HepG2 (cell line): ENCODE measurements around the gene ASPHD1. TPM values are rescaled to one million over a fixed set of nuclear protein-coding genes. Genes with fewer than 3 reads are reported as not detected.

ENCODE experiments used
- ATF7 ChIP-seq, 2 experiments: fragments of 450-650 bp in 1 of 2; sonication (generic) in 1 of 2; formaldehyde crosslinking in 1 of 2; IDR thresholded peaks; 2 replicates each; pipeline versions ENCODE4 v1.4.0 to v1.6.1; 2016 to 2020; ENCODE audit warnings: antibody characterized with exemption in 1 of 2, mild to moderate bottlenecking in 1 of 2, missing genetic modification reagents in 1 of 2
- BATF2 ChIP-seq: sonication (generic); formaldehyde crosslinking; IDR thresholded peaks from 2 replicates; pipeline ENCODE4 v1.8.0; 2022; ENCODE audit warnings: mild to moderate bottlenecking, missing genetic modification reagents, moderate library complexity
- CBFB ChIP-seq: sonication (generic); formaldehyde crosslinking; IDR thresholded peaks from 2 replicates; pipeline ENCODE4 v1.4.0; 2020; ENCODE audit warnings: missing genetic modification reagents
- CC2D1A ChIP-seq: sonication (generic); formaldehyde crosslinking; IDR thresholded peaks from 2 replicates; pipeline ENCODE4 v1.8.1; 2023; ENCODE audit warnings: mild to moderate bottlenecking, missing genetic modification reagents
- GPBP1L1 ChIP-seq: sonication (generic); formaldehyde crosslinking; IDR thresholded peaks from 2 replicates; pipeline ENCODE4 v1.5.0; 2020; ENCODE audit warnings: mild to moderate bottlenecking, missing genetic modification reagents
- JUNB ChIP-seq: sonication (generic); formaldehyde crosslinking; IDR thresholded peaks from 2 replicates; pipeline ENCODE4 v1.8.0; 2022; ENCODE audit warnings: missing genetic modification reagents, mild to moderate bottlenecking, borderline replicate concordance
- POLR2AphosphoS5 ChIP-seq: IDR thresholded peaks from 2 replicates; pipeline ENCODE4 v1.6.1; 2012; ENCODE audit warnings: low read depth, low read length
- SIX1 ChIP-seq: sonication (generic); formaldehyde crosslinking; IDR thresholded peaks from 2 replicates; pipeline ENCODE4 v1.4.0; 2020; ENCODE audit warnings: missing genetic modification reagents, borderline replicate concordance
- SMARCE1 ChIP-seq: fragments of 450-650 bp; IDR thresholded peaks from 2 replicates; pipeline ENCODE4 v1.6.1; 2017; ENCODE audit warnings: borderline replicate concordance
- TBP ChIP-seq: sonication (generic); formaldehyde crosslinking; IDR thresholded peaks from 2 replicates; pipeline ENCODE4 v1.5.0; 2020; ENCODE audit warnings: missing genetic modification reagents
- TMF1 ChIP-seq: sonication (generic); formaldehyde crosslinking; IDR thresholded peaks from 2 replicates; pipeline ENCODE4 v1.8.1; 2022; ENCODE audit warnings: low read depth, missing genetic modification reagents
- ZIK1 ChIP-seq: sonication (generic); formaldehyde crosslinking; IDR thresholded peaks from 2 replicates; pipeline ENCODE4 v1.5.0; 2020; ENCODE audit warnings: mild to moderate bottlenecking, low read depth, missing genetic modification reagents, borderline replicate concordance
- ZNF629 ChIP-seq: sonication (generic); formaldehyde crosslinking; conservative IDR thresholded peaks from 2 replicates; pipeline ENCODE4 v1.5.0; 2020; ENCODE audit warnings: missing genetic modification reagents
- ZXDC ChIP-seq: sonication (generic); formaldehyde crosslinking; IDR thresholded peaks from 2 replicates; pipeline ENCODE4 v1.5.0; 2020; ENCODE audit warnings: mild to moderate bottlenecking, missing genetic modification reagents
- polyA plus RNA-seq, 8 experiments: library from polyadenylated mRNA; depleted of rRNA in 3 of 8; stranded (reverse) in 7 of 8; unstranded in 1 of 8; fragments of >200 nt; fragmentation: Illumina TruSeq in 4 of 8; extraction: Trizol in 4 of 8; gene quantifications; 2 replicates each; pipeline versions ENCODE4 v1.2.1 to v1.2.3, GENCODE V29; 2011 to 2016; ENCODE audit warnings: low read depth in 4 of 8, missing spikeins in 1 of 8, mixed read lengths in 1 of 8; ENCODE audit not compliant: insufficient read depth in 1 of 8
- total RNA-seq, 5 experiments: library from RNA; depleted of rRNA; stranded (reverse); fragments of >200 nt; fragmentation: Illumina TruSeq; extraction: Trizol; gene quantifications; 2 replicates each; pipeline ENCODE4 v1.2.3, GENCODE V29; 2016; ENCODE audit warnings: low read depth in 1 of 5
- TF ChIP-seq, protein P1 (sequence below): sonication (generic); formaldehyde crosslinking; IDR thresholded peaks from 2 replicates; pipeline ENCODE4 v1.4.0; 2020; ENCODE audit warnings: low read depth, mild to moderate bottlenecking, missing genetic modification reagents
- TF ChIP-seq, protein P2 (sequence below): sonication (generic); formaldehyde crosslinking; IDR thresholded peaks from 2 replicates; pipeline ENCODE4 v1.8.0; 2022; ENCODE audit warnings: mild to moderate bottlenecking, missing genetic modification reagents
- TF ChIP-seq, protein P3 (sequence below): sonication (generic); formaldehyde crosslinking; IDR thresholded peaks from 2 replicates; pipeline ENCODE4 v1.8.0; 2022; ENCODE audit warnings: mild to moderate bottlenecking, missing genetic modification reagents, moderate library complexity
- TF ChIP-seq, protein P4 (sequence below): sonication (generic); formaldehyde crosslinking; IDR thresholded peaks from 2 replicates; pipeline ENCODE4 v1.5.1; 2020; ENCODE audit warnings: missing genetic modification reagents, mild to moderate bottlenecking, borderline replicate concordance

The ASPHD1 gene
- total and polyA plus RNA-seq, 2 of the 13 experiments (the other 11 are each of a cell fraction or from before 2014, with no cell fraction given): 13.1 to 19.7 TPM

- TF ChIP-seq, protein P1, sequence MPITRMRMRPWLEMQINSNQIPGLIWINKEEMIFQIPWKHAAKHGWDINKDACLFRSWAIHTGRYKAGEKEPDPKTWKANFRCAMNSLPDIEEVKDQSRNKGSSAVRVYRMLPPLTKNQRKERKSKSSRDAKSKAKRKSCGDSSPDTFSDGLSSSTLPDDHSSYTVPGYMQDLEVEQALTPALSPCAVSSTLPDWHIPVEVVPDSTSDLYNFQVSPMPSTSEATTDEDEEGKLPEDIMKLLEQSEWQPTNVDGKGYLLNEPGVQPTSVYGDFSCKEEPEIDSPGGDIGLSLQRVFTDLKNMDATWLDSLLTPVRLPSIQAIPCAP (CRISPR knock-in tag): no peak
- TF ChIP-seq ZNF629 (CRISPR knock-in tag) (peak; percentile 51; the same call in 1 of the 2 replicates), TMF1 (peak; percentile 56; the same call in 1 of the 2 replicates), CBFB (CRISPR knock-in tag) (peak; percentile 52; the same call in 1 of the 2 replicates), ATF7 (IDR thresholded peaks at IDR 0.05) (peak; percentile 96), ATF7 (CRISPR knock-in tag; IDR thresholded peaks at IDR 0.05) (peak; percentile 89), JUNB (CRISPR knock-in tag) (no peak), TBP (no peak), CC2D1A (no peak), SIX1 (CRISPR knock-in tag) (peak; percentile 42; the same call in 1 of the 2 replicates), SMARCE1 (no peak), BATF2 (CRISPR knock-in tag) (no peak), GPBP1L1 (CRISPR knock-in tag) (no peak), ZIK1 (peak; percentile 60), ZXDC (CRISPR knock-in tag) (peak; percentile 80; the same call in 1 of the 2 replicates), POLR2AphosphoS5 (peak; percentile 50)
- TF ChIP-seq, protein P2, sequence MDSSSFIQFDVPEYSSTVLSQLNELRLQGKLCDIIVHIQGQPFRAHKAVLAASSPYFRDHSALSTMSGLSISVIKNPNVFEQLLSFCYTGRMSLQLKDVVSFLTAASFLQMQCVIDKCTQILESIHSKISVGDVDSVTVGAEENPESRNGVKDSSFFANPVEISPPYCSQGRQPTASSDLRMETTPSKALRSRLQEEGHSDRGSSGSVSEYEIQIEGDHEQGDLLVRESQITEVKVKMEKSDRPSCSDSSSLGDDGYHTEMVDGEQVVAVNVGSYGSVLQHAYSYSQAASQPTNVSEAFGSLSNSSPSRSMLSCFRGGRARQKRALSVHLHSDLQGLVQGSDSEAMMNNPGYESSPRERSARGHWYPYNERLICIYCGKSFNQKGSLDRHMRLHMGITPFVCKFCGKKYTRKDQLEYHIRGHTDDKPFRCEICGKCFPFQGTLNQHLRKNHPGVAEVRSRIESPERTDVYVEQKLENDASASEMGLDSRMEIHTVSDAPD: no peak
- TF ChIP-seq, protein P3, sequence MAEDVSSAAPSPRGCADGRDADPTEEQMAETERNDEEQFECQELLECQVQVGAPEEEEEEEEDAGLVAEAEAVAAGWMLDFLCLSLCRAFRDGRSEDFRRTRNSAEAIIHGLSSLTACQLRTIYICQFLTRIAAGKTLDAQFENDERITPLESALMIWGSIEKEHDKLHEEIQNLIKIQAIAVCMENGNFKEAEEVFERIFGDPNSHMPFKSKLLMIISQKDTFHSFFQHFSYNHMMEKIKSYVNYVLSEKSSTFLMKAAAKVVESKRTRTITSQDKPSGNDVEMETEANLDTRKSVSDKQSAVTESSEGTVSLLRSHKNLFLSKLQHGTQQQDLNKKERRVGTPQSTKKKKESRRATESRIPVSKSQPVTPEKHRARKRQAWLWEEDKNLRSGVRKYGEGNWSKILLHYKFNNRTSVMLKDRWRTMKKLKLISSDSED: no peak
- TF ChIP-seq, protein P4, sequence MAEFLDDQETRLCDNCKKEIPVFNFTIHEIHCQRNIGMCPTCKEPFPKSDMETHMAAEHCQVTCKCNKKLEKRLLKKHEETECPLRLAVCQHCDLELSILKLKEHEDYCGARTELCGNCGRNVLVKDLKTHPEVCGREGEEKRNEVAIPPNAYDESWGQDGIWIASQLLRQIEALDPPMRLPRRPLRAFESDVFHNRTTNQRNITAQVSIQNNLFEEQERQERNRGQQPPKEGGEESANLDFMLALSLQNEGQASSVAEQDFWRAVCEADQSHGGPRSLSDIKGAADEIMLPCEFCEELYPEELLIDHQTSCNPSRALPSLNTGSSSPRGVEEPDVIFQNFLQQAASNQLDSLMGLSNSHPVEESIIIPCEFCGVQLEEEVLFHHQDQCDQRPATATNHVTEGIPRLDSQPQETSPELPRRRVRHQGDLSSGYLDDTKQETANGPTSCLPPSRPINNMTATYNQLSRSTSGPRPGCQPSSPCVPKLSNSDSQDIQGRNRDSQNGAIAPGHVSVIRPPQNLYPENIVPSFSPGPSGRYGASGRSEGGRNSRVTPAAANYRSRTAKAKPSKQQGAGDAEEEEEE (CRISPR knock-in tag): no peak
Observed at GRCh38 chr16:29862884-29863668, 37.2 kb upstream of the ASPHD1 start, which contains the start of gene CDIPT (continued).
